Activated CD8-positive, alpha-beta memory T cell treated with anti-CD3 and anti-CD28 coated beads for 36 hours (primary cell): ENCODE data around the gene LPAR3. TPM values are rescaled to one million over a fixed set of nuclear protein-coding genes. Genes with fewer than 3 reads are reported as not detected.

Experiments
- CTCF ChIA-PET: fragments of 350-600 bp; sonication (Branson Sonifier 250); formaldehyde crosslinking; loops from one replicate; lab custom pipeline; 2021; ENCODE audit warnings: antibody characterized with exemption; lab: Charles Lee
- POLR2A ChIA-PET: fragments of 350-600 bp; sonication (Branson Sonifier 250); formaldehyde crosslinking; loops from one replicate; lab custom pipeline; 2021; ENCODE audit warnings: antibody characterized with exemption; lab: Charles Lee
- total RNA-seq, 2 experiments: library from RNA; stranded (reverse); gene quantifications; one replicate each; pipeline ENCODE4 v1.2.3, GENCODE V29; 2021

LPAR3 gene
- total RNA-seq, 2 experiments from 2014 or later = 0.84 to 0.92 TPM

GRCh38 chr1:84763912-84764680 is 128.9 kb downstream of the LPAR3 start:
- CTCF ChIA-PET = interaction anchor here (0.7 to 1.2 kb wide), 3 partner anchors 8 to 322 kb away, joined by 3 to 4 read pairs (median 3); no protein-coding TSS in a partner anchor
- POLR2A ChIA-PET = no interaction called here

GRCh38 chr1:84762664-84763063 is 130.3 kb downstream of the LPAR3 start:
- POLR2A ChIA-PET = no interaction called here
- CTCF ChIA-PET = interaction anchor here (0.6 kb wide), 1 partner anchor 323 kb away, joined by 4 read pairs; no protein-coding TSS in a partner anchor

Other genes with a start within 250 kb of the LPAR3 start
- 10 to 100 TPM in 1 of 2 experiments, 1 to 10 TPM in 1; 9.4 to 12.3 TPM for gene SSX2IP, start 202.7 kb downstream of the LPAR3 start, total RNA-seq
- gene MCOLN2, start 103.9 kb upstream of the LPAR3 start, total RNA-seq = 100 to 1,000 TPM; 101 to 103 TPM
- under 1 TPM; 0.32 to 0.46 TPM for gene MCOLN3, start 155.3 kb upstream of the LPAR3 start, total RNA-seq